HG02885 (cell line): ENCODE results near the gene PLA2G2A.
"Not testable (repeated sequence)": the region's sequence is repeated elsewhere in the genome, so short reads cannot be mapped to it uniquely, and the experiment has no call there.

ENCODE experiments used
- ATAC-seq: cut with Tn5 transposase; IDR thresholded peaks from one replicate; pipeline ENCODE4 v1.9.1; 2021; ENCODE audit warnings: mild to moderate bottlenecking; ENCODE audit not compliant: unreplicated experiment, poor library complexity

Gene PLA2G2A

DNA sequence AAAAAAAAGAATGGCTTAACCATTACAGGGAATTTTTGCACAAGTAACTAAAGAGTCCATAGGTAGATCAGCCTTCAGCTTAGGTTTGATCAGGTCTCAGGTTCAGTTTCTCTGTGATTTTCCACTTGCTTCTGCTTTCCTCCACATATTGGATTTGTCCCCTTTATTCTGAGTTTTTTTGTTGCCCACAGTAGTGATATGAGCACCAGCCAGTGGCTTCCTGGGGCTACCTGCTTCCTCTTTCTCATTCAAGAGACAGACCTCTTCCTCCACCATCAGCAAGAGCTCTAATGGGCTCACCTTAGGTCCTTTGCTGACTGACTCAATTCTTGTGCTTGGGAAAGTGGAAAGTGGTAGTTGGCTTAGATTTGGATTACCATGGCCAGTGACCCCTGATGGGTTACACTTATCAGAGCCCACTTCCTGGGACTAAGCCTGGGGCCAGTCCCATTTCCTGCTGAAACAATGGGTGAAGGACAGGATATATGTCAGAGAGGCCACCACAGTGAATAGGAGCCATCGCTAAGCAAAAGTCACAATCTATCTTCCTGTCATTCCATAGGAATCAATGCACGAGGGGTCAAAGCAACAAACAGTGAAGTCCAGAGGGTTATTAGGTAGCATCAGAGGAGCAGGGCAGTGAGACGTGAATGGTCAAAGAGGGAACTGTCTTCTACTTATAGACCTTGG, 43.2 kb downstream of the PLA2G2A start:
- ATAC-seq = no peak

DNA sequence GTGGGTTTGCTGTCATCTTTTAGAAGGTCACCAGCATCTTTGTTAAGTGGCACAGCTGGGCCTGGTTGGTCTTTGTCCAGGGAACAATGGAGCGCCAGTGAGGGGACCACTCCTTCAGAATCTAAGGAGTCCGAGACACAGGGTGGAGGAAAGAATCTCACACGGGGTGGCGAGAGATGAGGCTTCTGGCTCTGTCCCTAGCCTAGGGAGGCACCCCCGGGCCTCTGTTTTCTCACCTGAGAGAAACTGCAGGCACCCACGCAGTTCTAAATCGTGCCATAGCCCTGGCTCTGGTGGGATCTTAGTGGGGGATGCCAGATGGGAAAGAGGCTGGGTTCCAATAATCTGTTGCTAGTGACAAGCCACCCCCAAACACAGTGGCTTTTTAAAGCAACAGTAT, 45.1 kb downstream of the PLA2G2A start:
- no peak for ATAC-seq

DNA sequence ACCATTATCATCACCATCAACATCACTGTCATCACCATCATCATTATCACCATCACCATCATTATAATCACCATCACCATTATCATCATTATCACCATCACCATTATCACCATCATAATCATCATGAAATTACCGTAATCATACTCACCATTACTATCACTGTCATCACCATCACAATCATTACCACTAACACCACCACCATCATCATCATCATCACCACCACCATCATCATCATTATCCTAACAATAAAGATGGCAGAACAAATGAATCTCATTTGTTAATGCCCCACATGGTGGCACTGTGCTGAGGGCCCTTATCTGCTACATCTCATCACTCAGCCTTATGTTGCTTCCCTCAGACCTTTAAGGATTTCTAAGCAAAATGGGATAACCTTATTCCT, 46.6 kb downstream of the PLA2G2A start:
- ATAC-seq = no peak

DNA sequence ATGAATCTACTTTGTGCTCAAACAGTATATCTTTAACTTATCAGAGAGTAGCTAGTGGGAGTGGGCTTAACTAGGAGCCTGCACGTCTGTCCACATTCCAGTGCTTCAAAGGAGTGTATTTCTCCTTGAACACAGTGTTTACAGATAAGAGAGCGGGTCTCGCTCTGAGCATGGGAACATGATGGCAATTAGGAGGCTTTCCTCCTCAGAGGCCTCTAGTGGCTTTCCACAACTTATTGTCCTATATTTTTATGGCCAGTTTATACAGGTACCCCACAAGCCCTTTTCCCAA, 52.3 kb downstream of the PLA2G2A start:
- not testable (repeated sequence) for ATAC-seq

DNA sequence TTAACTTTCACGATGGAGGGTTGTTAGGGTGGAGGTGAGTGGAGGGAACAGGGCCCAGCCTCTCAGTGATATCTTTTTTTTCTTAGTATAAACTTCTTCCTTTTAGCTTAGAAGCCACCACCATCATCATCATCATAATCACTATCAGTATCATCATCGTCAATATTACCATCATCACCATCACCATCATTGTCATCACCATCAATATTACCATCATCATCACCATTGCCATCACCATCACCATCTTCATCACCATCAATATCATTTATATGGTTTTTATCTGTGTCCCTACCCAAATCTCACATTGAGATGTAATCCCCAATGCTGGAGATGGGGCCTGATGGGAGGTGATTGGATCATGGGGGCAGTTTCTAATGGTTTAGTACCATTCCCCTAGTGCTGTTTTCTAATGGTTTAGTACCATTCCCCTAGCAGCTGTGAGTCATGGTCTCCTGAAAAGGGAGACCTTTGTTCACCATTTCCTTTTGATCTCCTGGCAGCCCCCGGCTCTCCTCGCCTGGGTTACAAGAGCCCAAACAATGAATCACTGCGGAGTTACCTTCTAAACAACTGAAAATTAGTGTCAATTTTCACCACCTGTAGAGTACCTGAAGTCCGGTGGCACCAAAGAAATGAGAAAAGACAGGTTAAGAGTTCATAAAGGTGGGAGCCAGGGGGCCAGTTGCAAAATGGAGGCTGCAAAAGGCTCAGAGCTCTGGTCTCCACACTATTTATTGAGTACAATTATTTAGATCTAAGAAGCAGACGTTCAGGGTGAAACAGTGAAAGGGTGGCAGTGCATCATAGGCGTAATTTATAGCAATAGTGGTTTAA, 52.9 kb downstream of the PLA2G2A start:
- ATAC-seq = no peak
